Activated CD8-positive, alpha-beta T cell treated with anti-CD3 and anti-CD28 coated beads for 36 hours (primary cell): ENCODE data around the gene CD276. TPM values are rescaled to one million over a fixed set of nuclear protein-coding genes. Genes with fewer than 3 reads are reported as not detected.
"Not testable (repeated sequence)": the region's sequence is repeated elsewhere in the genome, so short reads cannot be mapped to it uniquely, and the experiment has no call there.

Source experiments
- ATAC-seq: fragments of 200-7000 bp; cut with Tn5 transposase; one replicate; pipeline ENCODE4 v1.10.0; 2021; ENCODE audit warnings: mild to moderate bottlenecking, moderate library complexity
- CTCF ChIA-PET: fragments of 350-600 bp; sonication (Branson Sonifier 250); formaldehyde crosslinking; loops from one replicate; lab custom pipeline; 2021; ENCODE audit warnings: antibody characterized with exemption; lab: Charles Lee
- POLR2A ChIA-PET: fragments of 350-600 bp; sonication (Branson Sonifier 250); formaldehyde crosslinking; loops from one replicate; lab custom pipeline; 2021; ENCODE audit warnings: antibody characterized with exemption; lab: Charles Lee
- DNase-seq: peaks from one replicate; pipeline ENCODE4 v3.0.0-alpha.2; 2020
- H3K27ac Mint-ChIP-seq: one replicate; pipeline ENCODE4 v1.8.0; 2021; ENCODE audit warnings: mild to moderate bottlenecking, mixed read lengths
- H3K27me3 Mint-ChIP-seq: one replicate; pipeline ENCODE4 v1.8.0; 2021; ENCODE audit warnings: mixed read lengths
- H3K36me3 Mint-ChIP-seq: one replicate; pipeline ENCODE4 v1.8.0; 2021; ENCODE audit warnings: low read depth, mixed read lengths
- H3K4me1 Mint-ChIP-seq: one replicate; pipeline ENCODE4 v1.8.0; 2021; ENCODE audit warnings: low read depth, mixed read lengths
- H3K4me3 Mint-ChIP-seq: one replicate; pipeline ENCODE4 v1.8.0; 2021; ENCODE audit warnings: mild to moderate bottlenecking, moderate library complexity, mixed read lengths
- H3K9me3 Mint-ChIP-seq: one replicate; pipeline ENCODE4 v1.8.0; 2021; ENCODE audit warnings: mixed read lengths
- intact Hi-C: fragments of 100-400 bp; cut with micrococcal nuclease; formaldehyde crosslinking; loops from one replicate; pipeline ENCODE4 v1.10.0; 2022
- total RNA-seq, 2 experiments: library from RNA; stranded (reverse); gene quantifications; one replicate each; pipeline ENCODE4 v1.2.3, GENCODE V29; 2021
- TF ChIP-seq, protein P1 (sequence below): fragments of 200-600 bp; IDR thresholded peaks from one replicate; pipeline ENCODE4 v1.8.0; 2022; ENCODE audit warnings: antibody characterized with exemption, mild to moderate bottlenecking

Gene CD276
- total RNA-seq, 2 experiments from 2014 or later: 0.31 to 0.45 TPM

- H3K27ac Mint-ChIP-seq: no peak overlapping the region
- POLR2A ChIA-PET: no interaction called here
Observed at GRCh38 chr15:73724212-73724611, 40.0 kb downstream of the CD276 start.

DNA sequence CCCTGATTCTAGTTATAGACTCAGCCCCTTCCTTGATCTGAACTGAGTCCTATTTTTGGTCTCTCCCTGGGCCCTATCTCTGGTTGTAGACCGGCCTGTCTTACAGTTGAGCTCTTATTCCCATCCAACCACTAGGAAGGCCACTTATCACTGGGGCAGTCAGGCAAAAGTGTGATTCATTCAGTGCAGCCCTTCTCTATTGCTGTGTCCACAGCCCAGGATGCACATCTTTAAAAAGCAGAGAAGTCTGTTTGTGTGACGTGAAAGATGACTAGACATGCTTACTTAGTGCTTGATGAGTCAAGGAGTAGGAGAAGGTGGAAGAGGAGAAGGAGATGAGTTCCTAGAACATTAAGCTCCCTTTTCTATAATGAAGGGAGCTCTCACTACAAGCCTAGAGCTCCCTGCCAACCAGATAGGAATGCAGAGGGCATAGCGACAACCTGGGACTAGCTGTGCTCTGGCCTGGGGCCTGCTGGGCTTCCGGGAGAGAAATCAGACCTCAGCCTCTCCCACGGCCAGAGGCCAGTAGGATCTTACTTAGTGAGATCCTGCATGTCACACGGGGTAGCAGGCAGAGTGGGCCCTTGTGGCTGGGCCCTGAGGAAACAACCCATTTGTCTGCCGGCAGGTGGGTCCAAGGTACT is 43.3 kb downstream of the CD276 start:
- H3K36me3 Mint-ChIP-seq: no peaks in the 10 kb centered on the region
- H3K9me3 Mint-ChIP-seq: no peaks in the 10 kb centered on the region
- ATAC-seq (no peak), DNase-seq (no peak)
- CTCF ChIA-PET: interaction anchor here (0.9 to 1.3 kb wide), 2 partner anchors 10 to 27 kb away, joined by 3 to 4 read pairs; no protein-coding TSS in a partner anchor
- no peak overlapping the region for H3K27ac Mint-ChIP-seq
- H3K4me3 Mint-ChIP-seq: no peak overlapping the region
- POLR2A ChIA-PET: no interaction called here
- TF ChIP-seq, protein P1, sequence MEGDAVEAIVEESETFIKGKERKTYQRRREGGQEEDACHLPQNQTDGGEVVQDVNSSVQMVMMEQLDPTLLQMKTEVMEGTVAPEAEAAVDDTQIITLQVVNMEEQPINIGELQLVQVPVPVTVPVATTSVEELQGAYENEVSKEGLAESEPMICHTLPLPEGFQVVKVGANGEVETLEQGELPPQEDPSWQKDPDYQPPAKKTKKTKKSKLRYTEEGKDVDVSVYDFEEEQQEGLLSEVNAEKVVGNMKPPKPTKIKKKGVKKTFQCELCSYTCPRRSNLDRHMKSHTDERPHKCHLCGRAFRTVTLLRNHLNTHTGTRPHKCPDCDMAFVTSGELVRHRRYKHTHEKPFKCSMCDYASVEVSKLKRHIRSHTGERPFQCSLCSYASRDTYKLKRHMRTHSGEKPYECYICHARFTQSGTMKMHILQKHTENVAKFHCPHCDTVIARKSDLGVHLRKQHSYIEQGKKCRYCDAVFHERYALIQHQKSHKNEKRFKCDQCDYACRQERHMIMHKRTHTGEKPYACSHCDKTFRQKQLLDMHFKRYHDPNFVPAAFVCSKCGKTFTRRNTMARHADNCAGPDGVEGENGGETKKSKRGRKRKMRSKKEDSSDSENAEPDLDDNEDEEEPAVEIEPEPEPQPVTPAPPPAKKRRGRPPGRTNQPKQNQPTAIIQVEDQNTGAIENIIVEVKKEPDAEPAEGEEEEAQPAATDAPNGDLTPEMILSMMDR: no peak
- intact Hi-C loops: no loop called here
- no peaks in the 10 kb centered on the region for H3K4me1 Mint-ChIP-seq
- H3K27me3 Mint-ChIP-seq: peaks cover 6% of the 10 kb centered on the region

More at GRCh38 chr15:73724212-73724611, 40.0 kb downstream of the CD276 start:
- CTCF ChIA-PET: no interaction called here
- Mint-ChIP-seq H3K4me1 (no peaks in the 10 kb centered on the region), H3K4me3 (no peak overlapping the region), H3K27me3 (peaks cover 12% of the 10 kb centered on the region), H3K9me3 (no peaks in the 10 kb centered on the region), H3K36me3 (no peaks in the 10 kb centered on the region)
- intact Hi-C loops: no loop called here
- TF ChIP-seq, protein P1: no peak
- DNase-seq (no peak), ATAC-seq (no peak)

DNA sequence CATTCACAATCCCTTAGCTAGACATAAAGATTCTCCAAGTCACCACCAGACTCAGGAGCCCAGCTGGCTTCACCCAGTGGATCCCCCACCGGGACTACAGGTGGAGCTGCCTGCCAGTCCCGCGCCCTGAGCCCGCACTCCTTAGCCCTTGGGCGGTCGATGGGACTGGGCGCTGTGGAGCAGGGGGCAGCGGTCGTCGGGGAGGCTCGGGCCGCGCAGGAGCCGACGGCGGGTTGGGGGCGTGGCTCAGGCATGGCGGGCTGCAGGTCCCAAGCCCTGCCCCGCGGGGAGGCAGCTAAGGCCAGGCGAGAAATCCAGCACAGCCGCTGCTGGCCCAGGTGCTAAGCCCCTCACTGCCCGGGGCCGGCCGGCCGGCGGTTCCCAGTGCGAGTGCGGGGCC is 47.9 kb downstream of the CD276 start:
- H3K4me3 Mint-ChIP-seq, H3K36me3 Mint-ChIP-seq, ATAC-seq, DNase-seq, H3K27ac Mint-ChIP-seq, H3K9me3 Mint-ChIP-seq, H3K4me1 Mint-ChIP-seq, H3K27me3 Mint-ChIP-seq, POLR2A ChIA-PET, intact Hi-C loops: not testable (repeated sequence)
- CTCF ChIA-PET: interaction anchor here (1.4 kb wide), 1 partner anchor 14 kb away, joined by 3 read pairs; no protein-coding TSS in a partner anchor

DNA sequence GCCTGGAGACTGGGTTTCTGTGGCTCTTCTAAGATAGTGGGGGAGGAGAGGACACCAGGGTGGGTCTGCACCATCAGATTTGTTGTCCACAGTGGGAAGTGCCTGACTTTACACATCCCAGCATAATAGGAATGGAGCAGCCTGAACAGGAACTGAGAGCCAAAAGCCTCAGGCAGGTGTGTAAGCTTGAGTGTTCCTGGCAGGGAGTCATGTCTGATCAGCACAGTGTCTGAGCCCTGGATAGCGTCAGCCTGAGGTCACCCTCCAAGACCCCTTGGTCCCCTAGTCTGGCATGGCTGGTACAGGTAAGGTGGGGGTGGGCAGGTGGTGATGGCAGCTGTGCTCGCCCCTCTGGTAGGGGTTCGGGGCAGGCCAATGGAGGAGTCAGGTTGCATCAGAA is 48.7 kb downstream of the CD276 start:
- Mint-ChIP-seq H3K9me3 (no peaks in the 10 kb centered on the region), H3K27ac (no peak overlapping the region), H3K4me1 (no peaks in the 10 kb centered on the region), H3K4me3 (no peak overlapping the region), H3K27me3 (no peaks in the 10 kb centered on the region), H3K36me3 (no peaks in the 10 kb centered on the region)
- TF ChIP-seq, protein P1: no peak
- ChIA-PET CTCF (interaction anchor here (0.8 to 1.4 kb wide), 2 partner anchors 15 to 28 kb away, joined by 3 read pairs; no protein-coding TSS in a partner anchor), POLR2A (no interaction called here)
- DNase-seq (no peak), ATAC-seq (no peak)
- intact Hi-C loops: no loop called here

GRCh38 chr15:73737535-73737934 is 53.4 kb downstream of the CD276 start:
- Mint-ChIP-seq H3K4me1 (no peaks in the 10 kb centered on the region), H3K27me3 (peaks cover 2% of the 10 kb centered on the region), H3K36me3 (no peaks in the 10 kb centered on the region), H3K27ac (no peak overlapping the region), H3K4me3 (no peak overlapping the region), H3K9me3 (no peaks in the 10 kb centered on the region)
- DNase-seq (no peak), ATAC-seq (no peak)
- CTCF ChIA-PET: no interaction called here
- POLR2A ChIA-PET: no interaction called here
- TF ChIP-seq, protein P1: no peak
- intact Hi-C loops: no loop called here
